Non-pigmented ciliary epithelial cell (primary cell): Measurements from ENCODE around the gene GHR.
"Not testable (repeated sequence)": the region's sequence is repeated elsewhere in the genome, so short reads cannot be mapped to it uniquely, and the experiment has no call there.

Source experiments
- DNase-seq: peaks from one replicate; pipeline ENCODE4 v3.0.0-alpha.2; 2010; ENCODE audit warnings: low read depth

GHR gene

GRCh38 chr5:42718591-42718990 lies 295.4 kb downstream of the GHR start:
- DNase-seq: peak; percentile 49

- no peak for DNase-seq
Observed at GRCh38 chr5:42719034-42719433, 295.8 kb downstream of the GHR start.

- DNase-seq: no peak
Observed at GRCh38 chr5:42720251-42720650, 297.0 kb downstream of the GHR start.

- no peak for DNase-seq
Observed at GRCh38 chr5:42721484-42721883, 298.2 kb downstream of the GHR start.

- not testable (repeated sequence) for DNase-seq
Observed at GRCh38 chr5:42734531-42735058, 311.4 kb downstream of the GHR start.

- no peak for DNase-seq
Observed at GRCh38 chr5:42740920-42741319, 317.7 kb downstream of the GHR start.

GRCh38 chr5:42745426-42745825 lies 322.2 kb downstream of the GHR start:
- DNase-seq: no peak

GRCh38 chr5:42745856-42746255 lies 322.6 kb downstream of the GHR start:
- DNase-seq: no peak

GRCh38 chr5:42749020-42749419 lies 325.8 kb downstream of the GHR start:
- DNase-seq: no peak

- DNase-seq: no peak
Observed at GRCh38 chr5:42750507-42750906, 327.3 kb downstream of the GHR start.

- no peak for DNase-seq
Observed at GRCh38 chr5:42751044-42751443, 327.8 kb downstream of the GHR start.

- DNase-seq: no peak
Observed at GRCh38 chr5:42753099-42753498, 329.9 kb downstream of the GHR start.

- DNase-seq: no peak
Observed at GRCh38 chr5:42756606-42757601, 333.7 kb downstream of the GHR start, which contains the start of gene CCDC152. Gene CCDC152, plus strand, starts transcription at chr5:42756818. Its CDS starts 2,304 bp downstream, at chr5:42759122.

GRCh38 chr5:42759456-42759855 lies 336.2 kb downstream of the GHR start:
- no peak for DNase-seq

GRCh38 chr5:42760426-42760825 lies 337.2 kb downstream of the GHR start:
- DNase-seq: no peak

GRCh38 chr5:42761791-42762190 lies 338.6 kb downstream of the GHR start:
- DNase-seq: no peak

- no peak for DNase-seq
Observed at GRCh38 chr5:42767491-42768105, 344.4 kb downstream of the GHR start.

- no peak for DNase-seq
Observed at GRCh38 chr5:42768106-42768504, 344.9 kb downstream of the GHR start.

GRCh38 chr5:42770003-42770402 lies 346.8 kb downstream of the GHR start:
- DNase-seq: no peak
